HEK293 (cell line): ENCODE data around the gene OVOL2.

ENCODE experiments used
- CTCF ChIP-seq: fragments of 450-650 bp; formaldehyde crosslinking; IDR thresholded peaks from 2 replicates; pipeline ENCODE4 v1.5.1; 2016; ENCODE audit warnings: missing biosample characterization, missing genetic modification characterization
- ZBTB8A ChIP-seq: fragments of 450-650 bp; formaldehyde crosslinking; IDR thresholded peaks from 2 replicates; pipeline ENCODE4 v1.5.1; 2016; ENCODE audit warnings: missing biosample characterization, missing genetic modification characterization
- ZNF274 ChIP-seq, 2 experiments: fragments of 200-500 bp in 1 of 2; fragments of 450-650 bp in 1 of 2; sonication (Bioruptor generic) in 1 of 2; formaldehyde crosslinking in 1 of 2; IDR thresholded peaks; 2 replicates each; pipeline versions ENCODE4 v1.5.1 to v1.6.1; 2014 to 2016; ENCODE audit warnings: borderline replicate concordance in 1 of 2, inconsistent platforms in 1 of 2, low read length in 1 of 2, missing biosample characterization in 1 of 2, missing genetic modification characterization in 1 of 2
- ZNF621 ChIP-seq: fragments of 450-650 bp; formaldehyde crosslinking; IDR thresholded peaks from 2 replicates; pipeline ENCODE4 v1.5.1; 2017; ENCODE audit warnings: missing biosample characterization, missing genetic modification characterization

GRCh38 chr20:18019068-18019467 is 38.6 kb downstream of the OVOL2 start:
- TF ChIP-seq ZBTB8A (tag by site-specific recombination), result no peak
- TF ChIP-seq ZNF274 (IDR thresholded peaks at IDR 0.05; ENCODE audit: low read length), result no peak
- TF ChIP-seq ZNF274 (tag by site-specific recombination; IDR thresholded peaks at IDR 0.05; ENCODE audit: borderline replicate concordance), result no peak
- TF ChIP-seq ZNF621 (tag by site-specific recombination), result no peak
- TF ChIP-seq CTCF (tag by site-specific recombination), result no peak
